ENCODE results near the gene ASAP2.

Gene ASAP2

DNA sequence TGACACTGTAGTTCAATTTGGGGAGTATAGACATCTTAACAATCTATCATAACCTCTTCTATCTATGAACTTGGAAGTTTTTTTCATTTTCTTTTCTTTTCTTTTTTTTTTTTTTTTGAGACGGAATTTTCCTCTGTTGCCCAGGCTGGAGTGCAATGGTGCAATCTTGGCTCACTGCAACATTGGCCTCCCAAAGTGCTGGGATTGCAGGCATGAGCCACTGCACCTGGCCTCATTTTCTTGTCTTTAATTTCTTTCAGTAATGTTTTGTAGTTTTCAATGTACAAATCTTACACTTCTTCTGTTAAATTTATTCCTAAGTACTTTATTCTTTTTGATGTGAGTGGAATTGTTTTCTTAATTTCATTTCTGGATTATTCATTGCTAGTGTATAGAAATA, 14.6 kb downstream of the ASAP2 start:
- TF ChIP-seq EZH2phosphoT487 (IDR thresholded peaks at IDR 0.05; ENCODE audit: low read length), result no peak
- Histone ChIP-seq H4K20me1 (ENCODE audit: insufficient read depth, low read length) (no peaks in the 10 kb centered on the region), H3K9me3 (replicated peaks; ENCODE audit: insufficient read depth, low read length) (no peaks in the 10 kb centered on the region), H3K27me3 (replicated peaks; ENCODE audit: insufficient read depth, low read length) (no peaks in the 10 kb centered on the region), H3K4me2 (ENCODE audit: low read depth, low read length) (no peak overlapping the region), H2AFZ (ENCODE audit: low read length) (no peak overlapping the region), H3K36me3 (replicated peaks; ENCODE audit: insufficient read depth, low read length) (no peaks in the 10 kb centered on the region), H3F3A (ENCODE audit: insufficient read depth, low read length) (no peaks in the 10 kb centered on the region), H3K9me2 (replicated peaks; ENCODE audit: insufficient read depth, low read length) (no peaks in the 10 kb centered on the region), H3K27ac (ENCODE audit: low read length) (no peak overlapping the region), H3K79me2 (ENCODE audit: low read length) (peaks cover 14% of the 10 kb centered on the region; the same call in 1 of the 2 replicates), H3K4me1 (ENCODE audit: low read length) (no peaks in the 10 kb centered on the region), H3K4me3 (ENCODE audit: low read length) (no peak overlapping the region), H3K9ac (ENCODE audit: low read length) (no peak overlapping the region)
- no peak for DNase-seq

DNA sequence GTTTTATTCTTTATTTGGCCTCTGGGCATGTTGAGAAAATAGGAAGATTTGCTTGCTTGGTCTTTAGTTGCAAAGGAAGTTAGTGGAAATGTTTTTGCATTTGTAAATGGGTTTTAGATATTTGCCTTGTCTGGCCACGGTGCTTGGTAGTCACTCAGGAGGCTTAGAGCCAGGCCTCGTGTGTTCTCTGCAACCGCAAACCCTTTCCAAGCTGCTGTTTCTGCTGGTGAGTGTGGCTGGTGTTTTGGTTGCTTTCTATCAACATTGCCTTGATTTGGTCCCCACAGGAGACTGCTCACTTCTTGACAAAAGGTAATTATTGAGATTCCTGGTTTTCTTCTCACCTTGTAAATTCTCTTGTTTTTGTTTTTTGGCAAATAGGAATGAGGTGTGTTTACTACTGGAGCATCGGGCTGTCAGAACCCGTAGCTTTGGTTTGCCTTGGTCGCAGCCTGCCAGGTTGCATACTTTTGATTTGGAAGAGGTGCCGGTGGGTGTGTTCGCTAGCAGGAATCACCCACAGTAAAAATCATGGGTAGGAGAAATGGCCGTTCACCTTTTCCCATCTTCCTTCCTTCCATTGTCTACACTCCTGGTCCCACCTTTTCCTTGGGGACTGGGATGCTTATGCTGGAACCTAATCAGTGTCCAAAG, 15.8 kb downstream of the ASAP2 start:
- no peak for DNase-seq
- H3K9me2 ChIP-seq (replicated peaks; ENCODE audit: insufficient read depth, low read length), result no peaks in the 10 kb centered on the region
- H2AFZ ChIP-seq (ENCODE audit: low read length), result no peak overlapping the region
- no peak overlapping the region for H3K27ac ChIP-seq (ENCODE audit: low read length)
- peaks cover 14% of the 10 kb centered on the region; the same call in 1 of the 2 replicates for H3K79me2 ChIP-seq (ENCODE audit: low read length)
- no peaks in the 10 kb centered on the region for H4K20me1 ChIP-seq (ENCODE audit: insufficient read depth, low read length)
- no peaks in the 10 kb centered on the region for H3F3A ChIP-seq (ENCODE audit: insufficient read depth, low read length)
- H3K4me2 ChIP-seq (ENCODE audit: low read depth, low read length), result no peak overlapping the region
- TF ChIP-seq EZH2phosphoT487 (IDR thresholded peaks at IDR 0.05; ENCODE audit: low read length) (no peak), EZH2 (optimal IDR thresholded peaks at IDR 0.05; ENCODE audit: low read depth, low read length) (no peak)
- TF ChIP-seq, protein P1, sequence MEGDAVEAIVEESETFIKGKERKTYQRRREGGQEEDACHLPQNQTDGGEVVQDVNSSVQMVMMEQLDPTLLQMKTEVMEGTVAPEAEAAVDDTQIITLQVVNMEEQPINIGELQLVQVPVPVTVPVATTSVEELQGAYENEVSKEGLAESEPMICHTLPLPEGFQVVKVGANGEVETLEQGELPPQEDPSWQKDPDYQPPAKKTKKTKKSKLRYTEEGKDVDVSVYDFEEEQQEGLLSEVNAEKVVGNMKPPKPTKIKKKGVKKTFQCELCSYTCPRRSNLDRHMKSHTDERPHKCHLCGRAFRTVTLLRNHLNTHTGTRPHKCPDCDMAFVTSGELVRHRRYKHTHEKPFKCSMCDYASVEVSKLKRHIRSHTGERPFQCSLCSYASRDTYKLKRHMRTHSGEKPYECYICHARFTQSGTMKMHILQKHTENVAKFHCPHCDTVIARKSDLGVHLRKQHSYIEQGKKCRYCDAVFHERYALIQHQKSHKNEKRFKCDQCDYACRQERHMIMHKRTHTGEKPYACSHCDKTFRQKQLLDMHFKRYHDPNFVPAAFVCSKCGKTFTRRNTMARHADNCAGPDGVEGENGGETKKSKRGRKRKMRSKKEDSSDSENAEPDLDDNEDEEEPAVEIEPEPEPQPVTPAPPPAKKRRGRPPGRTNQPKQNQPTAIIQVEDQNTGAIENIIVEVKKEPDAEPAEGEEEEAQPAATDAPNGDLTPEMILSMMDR (IDR thresholded peaks at IDR 0.05; ENCODE audit: low read length), result no peak
- H3K27me3 ChIP-seq (replicated peaks; ENCODE audit: insufficient read depth, low read length), result no peaks in the 10 kb centered on the region
- no peak overlapping the region for H3K4me3 ChIP-seq (ENCODE audit: low read length)
- H3K9ac ChIP-seq (ENCODE audit: low read length), result no peak overlapping the region
- no peaks in the 10 kb centered on the region for H3K4me1 ChIP-seq (ENCODE audit: low read length)
- no peaks in the 10 kb centered on the region for H3K36me3 ChIP-seq (replicated peaks; ENCODE audit: insufficient read depth, low read length)
- H3K9me3 ChIP-seq (replicated peaks; ENCODE audit: insufficient read depth, low read length), result no peaks in the 10 kb centered on the region

DNA sequence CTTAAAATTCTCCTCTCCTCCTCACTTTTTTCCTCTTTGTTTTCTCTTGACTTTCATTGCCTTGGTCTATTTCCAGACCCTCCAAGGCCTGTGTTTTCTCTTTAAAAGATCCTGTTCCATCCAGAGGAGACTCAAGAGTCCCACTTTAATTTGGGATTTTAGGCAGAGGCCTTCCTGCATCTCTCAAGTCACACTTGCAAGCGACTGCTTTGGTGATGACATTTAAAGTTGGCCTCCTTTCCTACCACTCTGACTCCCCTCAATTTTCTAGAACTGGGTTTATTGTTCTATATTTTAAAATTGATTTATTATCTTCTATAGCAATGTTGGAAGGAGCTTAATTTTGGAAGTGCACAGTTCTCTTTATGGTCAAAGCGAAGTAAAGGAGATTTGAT, 16.3 kb downstream of the ASAP2 start:
- H3K4me3 ChIP-seq (ENCODE audit: low read length), result no peak overlapping the region
- no peaks in the 10 kb centered on the region for H4K20me1 ChIP-seq (ENCODE audit: insufficient read depth, low read length)
- H3K9ac ChIP-seq (ENCODE audit: low read length), result no peak overlapping the region
- H3K9me2 ChIP-seq (replicated peaks; ENCODE audit: insufficient read depth, low read length), result no peaks in the 10 kb centered on the region
- no peak overlapping the region for H3K27ac ChIP-seq (ENCODE audit: low read length)
- no peak for DNase-seq
- no peaks in the 10 kb centered on the region for H3K4me1 ChIP-seq (ENCODE audit: low read length)
- H3F3A ChIP-seq (ENCODE audit: insufficient read depth, low read length), result no peaks in the 10 kb centered on the region
- no peak overlapping the region for H3K4me2 ChIP-seq (ENCODE audit: low read depth, low read length)
- no peaks in the 10 kb centered on the region for H3K27me3 ChIP-seq (replicated peaks; ENCODE audit: insufficient read depth, low read length)
- no peaks in the 10 kb centered on the region for H3K36me3 ChIP-seq (replicated peaks; ENCODE audit: insufficient read depth, low read length)
- peaks cover 14% of the 10 kb centered on the region; the same call in 1 of the 2 replicates for H3K79me2 ChIP-seq (ENCODE audit: low read length)
- TF ChIP-seq EZH2phosphoT487 (IDR thresholded peaks at IDR 0.05; ENCODE audit: low read length) (no peak), EZH2 (optimal IDR thresholded peaks at IDR 0.05; ENCODE audit: low read depth, low read length) (no peak)
- TF ChIP-seq, protein P1 (IDR thresholded peaks at IDR 0.05; ENCODE audit: low read length), result no peak
- H3K9me3 ChIP-seq (replicated peaks; ENCODE audit: insufficient read depth, low read length), result no peaks in the 10 kb centered on the region
- no peak overlapping the region for H2AFZ ChIP-seq (ENCODE audit: low read length)

DNA sequence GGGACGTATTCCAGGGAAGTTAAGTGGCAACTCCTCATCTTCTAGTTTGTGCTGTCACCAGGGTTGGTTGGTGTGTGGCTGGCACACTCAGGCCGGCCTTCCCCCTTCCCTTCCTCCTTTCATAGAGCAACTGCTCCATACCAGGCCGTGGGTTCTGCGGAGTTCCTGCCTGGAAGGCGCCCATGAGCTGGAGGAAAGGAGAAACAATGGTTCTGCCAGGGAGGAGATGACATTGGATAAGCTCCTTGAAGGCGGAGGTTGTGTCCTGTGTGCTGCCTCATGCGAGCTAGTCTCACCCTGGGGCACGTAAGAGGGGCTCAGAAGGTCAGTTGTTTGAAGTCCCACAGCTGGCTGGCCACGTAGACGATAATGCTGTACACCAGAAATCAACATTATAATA, 19.2 kb downstream of the ASAP2 start:
- no peaks in the 10 kb centered on the region for H3K9me2 ChIP-seq (replicated peaks; ENCODE audit: insufficient read depth, low read length)
- no peak overlapping the region for H3K4me2 ChIP-seq (ENCODE audit: low read depth, low read length)
- H3K9me3 ChIP-seq (replicated peaks; ENCODE audit: insufficient read depth, low read length), result no peaks in the 10 kb centered on the region
- TF ChIP-seq EZH2phosphoT487 (IDR thresholded peaks at IDR 0.05; ENCODE audit: low read length) (no peak), EZH2 (optimal IDR thresholded peaks at IDR 0.05; ENCODE audit: low read depth, low read length) (no peak)
- TF ChIP-seq, protein P1 (IDR thresholded peaks at IDR 0.05; ENCODE audit: low read length), result no peak
- DNase-seq, result no peak
- H3K79me2 ChIP-seq (ENCODE audit: low read length), result peaks cover 12% of the 10 kb centered on the region; the same call in 1 of the 2 replicates
- H3K27me3 ChIP-seq (replicated peaks; ENCODE audit: insufficient read depth, low read length), result no peaks in the 10 kb centered on the region
- no peak overlapping the region for H3K4me3 ChIP-seq (ENCODE audit: low read length)
- no peaks in the 10 kb centered on the region for H3F3A ChIP-seq (ENCODE audit: insufficient read depth, low read length)
- H4K20me1 ChIP-seq (ENCODE audit: insufficient read depth, low read length), result no peaks in the 10 kb centered on the region
- H3K27ac ChIP-seq (ENCODE audit: low read length), result no peak overlapping the region
- H2AFZ ChIP-seq (ENCODE audit: low read length), result no peak overlapping the region
- H3K4me1 ChIP-seq (ENCODE audit: low read length), result no peaks in the 10 kb centered on the region
- H3K9ac ChIP-seq (ENCODE audit: low read length), result no peak overlapping the region
- H3K36me3 ChIP-seq (replicated peaks; ENCODE audit: insufficient read depth, low read length), result no peaks in the 10 kb centered on the region
